GM12864 (cell line): Measurements from ENCODE around the gene NQO2.
"Not testable (repeated sequence)": the region's sequence is repeated elsewhere in the genome, so short reads cannot be mapped to it uniquely, and the experiment has no call there.

ENCODE experiments used
- DNase-seq: peaks from one replicate; pipeline ENCODE4 v3.0.0-alpha.2; 2011; ENCODE audit warnings: low read depth
- H3K4me3 ChIP-seq: 2 replicates; pipeline ENCODE4 v1.5.1; 2011; ENCODE audit warnings: mild to moderate bottlenecking, low read depth, low read length, control low read depth
- CTCF ChIP-seq: IDR thresholded peaks from 2 replicates; pipeline ENCODE4 v1.5.1; 2011; ENCODE audit warnings: low read depth, mild to moderate bottlenecking, moderate library complexity, low read length, control low read depth, inconsistent platforms; ENCODE audit errors: missing control alignments

NQO2 gene

GRCh38 chr6:2989332-2990247 lies 10.1 kb upstream of the NQO2 start:
- no peak for TF ChIP-seq CTCF
- peak; percentile 83 for DNase-seq

DNA sequence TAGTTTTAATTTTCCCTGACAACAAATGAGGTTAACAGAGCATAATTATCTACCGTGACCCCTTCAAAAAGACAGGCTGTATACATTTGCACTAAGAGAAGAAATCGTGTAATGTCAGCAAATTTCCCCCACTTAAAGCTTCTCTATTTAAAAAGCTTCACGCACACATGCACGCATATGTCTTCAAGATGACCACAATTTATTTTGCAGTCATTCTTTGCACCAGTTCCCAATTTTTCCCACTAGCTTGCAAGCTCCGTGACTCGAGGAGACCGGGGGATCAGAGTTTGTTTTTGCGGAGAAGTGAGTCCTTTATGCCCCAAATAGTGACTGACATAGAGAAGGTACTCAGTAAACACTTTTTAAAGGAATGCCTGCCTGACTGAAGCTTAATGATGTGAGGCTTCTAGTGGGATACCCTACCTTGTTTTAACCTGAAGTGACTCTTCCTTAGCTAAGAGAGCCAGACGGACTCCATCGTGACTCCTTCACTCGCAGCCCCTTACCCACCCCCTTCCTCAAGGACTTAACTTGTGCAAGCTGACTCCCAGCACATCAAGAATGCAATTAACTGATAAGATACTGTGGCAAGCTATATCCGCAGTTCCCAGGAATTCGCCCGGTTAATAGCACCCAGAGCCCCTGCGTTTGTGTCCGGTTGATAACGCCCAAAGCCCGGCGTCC lies 9.3 kb upstream of the NQO2 start:
- no peak for DNase-seq
- peak overlapping the region; percentile 77 for H3K4me3 ChIP-seq
- TF ChIP-seq CTCF, result no peak

More at GRCh38 chr6:2989332-2990247, 10.1 kb upstream of the NQO2 start:
- peak overlapping the region; percentile 77 for H3K4me3 ChIP-seq

- H3K4me3 ChIP-seq, result no peak overlapping the region
- DNase-seq, result no peak
- TF ChIP-seq CTCF, result no peak
These were observed 8.7 kb upstream of the NQO2 start for GRCh38 chr6:2990932-2991506.

DNA sequence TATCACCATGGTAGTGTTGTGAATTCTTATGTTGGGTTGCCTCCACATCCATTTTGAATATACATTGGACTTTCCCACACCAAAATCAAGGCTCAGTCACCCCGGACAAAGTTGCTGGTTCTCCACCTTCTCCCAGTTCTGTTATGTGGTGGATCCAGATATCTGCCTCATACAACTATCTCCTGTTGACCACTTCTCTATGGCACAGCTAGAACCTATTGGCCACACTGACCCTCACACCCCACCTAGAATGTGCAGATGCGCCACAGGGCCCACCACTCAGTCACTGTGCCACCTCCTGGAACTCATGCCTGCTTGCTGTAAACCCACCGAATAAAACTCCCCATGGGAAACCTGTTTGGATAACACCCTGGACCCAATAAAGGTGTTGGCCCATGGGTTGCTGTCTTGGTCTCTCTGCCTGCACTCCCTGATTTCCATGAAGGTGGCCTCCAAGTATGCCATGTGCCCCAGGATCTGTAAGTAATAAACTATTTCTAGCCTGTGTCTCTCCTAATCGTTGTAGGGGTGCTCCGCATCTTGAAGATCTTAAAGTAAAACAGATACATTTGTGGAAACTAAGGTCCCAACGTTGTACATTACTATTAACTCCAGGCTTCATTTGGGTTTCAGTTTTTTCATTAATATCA lies 7.2 kb upstream of the NQO2 start:
- no peak overlapping the region for H3K4me3 ChIP-seq
- DNase-seq, result no peak
- no peak for TF ChIP-seq CTCF

DNA sequence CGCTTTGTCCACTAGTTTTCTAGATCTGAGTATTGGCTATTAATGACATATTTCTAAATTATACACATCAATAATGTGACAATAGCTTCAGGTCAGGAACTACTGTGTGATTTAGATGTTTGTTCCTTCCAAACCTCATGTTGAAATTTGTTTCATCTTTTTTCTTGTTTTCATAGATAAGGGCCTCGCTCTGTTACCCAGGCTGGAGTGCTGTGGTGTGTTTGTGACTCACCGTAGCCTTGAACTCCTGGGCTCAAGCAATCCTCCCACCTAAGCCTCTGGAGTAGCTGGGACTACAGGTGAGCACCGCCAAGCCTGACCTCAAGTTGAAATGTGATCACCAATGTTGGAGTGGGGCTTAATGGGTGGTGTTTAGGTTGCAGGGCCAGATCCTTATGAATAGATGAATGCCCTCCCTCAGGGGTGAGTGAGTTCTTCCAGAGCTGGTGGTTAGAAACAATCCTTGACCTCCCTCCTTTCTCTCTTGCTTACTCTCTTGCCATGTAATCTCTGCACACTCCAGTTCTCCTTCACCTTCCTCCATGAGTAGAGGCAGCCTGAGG lies 5.9 kb upstream of the NQO2 start:
- H3K4me3 ChIP-seq, result no peak overlapping the region
- no peak for TF ChIP-seq CTCF
- no peak for DNase-seq

DNA sequence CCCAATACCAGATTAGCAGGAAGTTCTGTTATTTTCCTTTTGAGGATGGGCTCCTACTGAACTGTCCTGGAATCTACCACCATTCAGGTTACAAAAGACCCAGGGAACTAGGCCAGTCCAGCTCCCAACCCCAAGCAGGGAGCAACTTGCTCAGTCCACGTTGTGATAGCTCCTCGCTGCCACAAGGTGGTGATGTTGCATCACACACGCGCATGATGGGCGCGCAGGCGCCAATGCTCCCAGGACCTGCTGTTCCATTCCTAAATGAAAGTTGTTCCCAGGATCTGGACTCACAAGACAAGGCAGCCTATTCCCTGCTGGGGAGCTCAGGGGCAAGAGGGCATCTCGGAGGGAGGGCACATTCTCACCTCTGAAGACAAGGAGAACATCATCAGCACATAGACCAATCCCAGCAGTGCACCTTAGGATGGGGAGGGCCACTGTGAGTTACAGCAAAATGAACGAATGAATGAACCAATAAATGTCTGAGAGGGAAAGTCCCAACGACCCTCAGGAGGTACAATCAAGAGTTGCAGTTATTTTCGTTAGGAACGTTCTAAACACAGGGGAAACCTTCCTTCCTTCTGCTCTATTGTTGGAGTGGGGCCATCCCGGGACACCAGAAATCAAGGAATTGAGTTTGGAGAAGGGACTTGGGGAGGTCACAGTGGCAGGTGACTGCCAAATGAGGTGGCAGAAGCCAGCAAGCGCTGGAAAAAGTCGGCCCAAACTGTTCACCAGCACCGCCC lies 1.3 kb upstream of the NQO2 start:
- DNase-seq, H3K4me3 ChIP-seq: not testable (repeated sequence)
- peak; percentile 51 for TF ChIP-seq CTCF
